ENCODE results near the gene IL22.

IL22 gene

DNA sequence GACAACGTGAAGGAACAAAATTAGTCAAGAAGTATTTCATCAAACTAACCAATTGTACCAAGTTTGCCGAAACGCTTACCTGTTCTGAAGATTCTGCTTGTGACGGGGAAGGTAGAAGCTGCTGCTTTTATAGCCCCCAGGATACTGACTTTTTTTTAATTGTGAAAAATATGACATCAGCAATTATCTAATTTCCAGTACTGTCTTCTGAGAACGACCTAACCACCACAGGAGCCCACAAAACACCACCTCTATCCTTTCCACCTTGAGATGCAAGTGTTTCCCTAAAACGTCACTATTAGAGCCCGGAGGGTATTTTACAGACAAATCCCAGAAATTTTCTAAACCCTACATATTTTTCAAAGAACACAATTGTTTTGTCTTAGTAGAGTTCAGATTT lies at the start of gene IL22:
Gene IL22 (minus strand): TSS at position 101 of the 400 bp plus-strand sequence. CDS start 156 bp downstream, outside the sequence.
- DNase-seq, result no peak

DNA sequence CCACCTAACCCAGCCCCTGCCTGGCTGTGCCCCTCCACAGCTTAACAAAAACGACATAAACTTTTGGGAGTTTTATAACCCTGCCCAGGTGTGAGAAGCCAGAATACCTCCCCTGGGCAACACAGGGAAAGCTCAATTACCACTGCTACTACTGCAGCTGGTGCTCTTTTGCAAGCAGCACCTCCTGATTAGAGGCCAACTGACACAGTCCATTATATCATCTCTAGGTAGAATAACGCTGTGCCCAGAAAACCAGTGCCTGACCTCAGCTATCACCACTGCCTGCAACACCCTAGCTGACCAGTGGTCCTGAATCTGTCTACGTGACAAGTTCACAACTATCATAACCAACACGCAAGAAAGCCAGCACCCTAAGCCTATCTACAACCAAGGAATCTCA lies 44.5 kb upstream of the IL22 start:
- no peak for DNase-seq

DNA sequence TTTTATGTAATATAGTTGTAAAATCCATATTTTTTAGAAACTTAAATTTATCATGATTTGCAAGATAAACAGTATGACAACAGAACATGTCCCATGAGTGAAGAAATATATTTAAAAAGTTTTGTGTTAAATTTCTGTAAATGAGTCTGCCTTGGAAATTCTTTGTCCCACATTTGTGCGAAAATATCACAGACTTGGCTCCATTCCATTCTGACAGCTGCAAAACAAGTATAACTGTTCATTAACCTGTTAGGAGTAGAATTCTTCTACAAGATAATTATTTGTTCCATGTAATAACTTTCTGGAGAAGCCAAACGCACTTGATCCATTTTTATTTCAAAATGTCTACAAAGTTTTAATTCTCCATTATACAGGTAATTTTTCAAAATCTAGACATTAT lies 40.8 kb upstream of the IL22 start:
- no peak for DNase-seq

GRCh38 chr12:68293347-68293746 lies 39.9 kb upstream of the IL22 start:
- no peak for DNase-seq

DNA sequence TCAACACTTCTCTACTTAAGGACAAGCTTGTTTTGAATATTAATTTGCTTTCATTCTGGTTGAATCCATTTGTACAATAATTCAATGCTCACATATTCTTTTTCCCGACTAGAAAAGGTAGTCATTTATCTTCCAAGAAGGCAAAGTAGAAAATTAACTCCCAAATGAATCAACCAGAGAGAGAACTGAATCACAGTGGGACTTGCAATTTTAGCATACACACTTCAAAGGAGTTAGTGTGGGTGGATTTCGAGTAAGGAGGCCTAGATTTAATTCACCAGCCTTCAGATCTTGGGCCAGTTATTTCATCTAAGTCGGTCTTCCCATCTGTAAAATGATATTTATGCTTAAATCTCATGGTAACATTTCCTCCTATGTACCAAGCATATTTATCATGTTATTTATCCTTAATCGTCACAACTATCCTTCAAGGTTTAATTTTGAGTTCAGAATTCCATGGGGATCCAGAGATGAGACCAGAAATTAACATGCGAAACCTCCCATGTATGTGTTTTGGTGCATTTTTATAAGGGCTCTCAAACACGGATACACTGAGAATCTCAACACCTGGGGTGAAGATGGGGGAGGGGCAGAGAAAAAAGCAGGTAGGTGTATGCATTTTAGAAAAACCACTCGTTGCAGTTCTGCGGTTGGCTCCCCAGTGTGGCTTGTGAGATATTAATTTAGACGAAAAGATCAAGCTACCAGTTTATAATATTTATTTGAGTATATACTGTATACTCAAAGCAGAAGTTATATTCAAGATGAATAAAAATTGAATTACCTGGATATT lies 38.9 kb upstream of the IL22 start:
- DNase-seq, result no peak

DNA sequence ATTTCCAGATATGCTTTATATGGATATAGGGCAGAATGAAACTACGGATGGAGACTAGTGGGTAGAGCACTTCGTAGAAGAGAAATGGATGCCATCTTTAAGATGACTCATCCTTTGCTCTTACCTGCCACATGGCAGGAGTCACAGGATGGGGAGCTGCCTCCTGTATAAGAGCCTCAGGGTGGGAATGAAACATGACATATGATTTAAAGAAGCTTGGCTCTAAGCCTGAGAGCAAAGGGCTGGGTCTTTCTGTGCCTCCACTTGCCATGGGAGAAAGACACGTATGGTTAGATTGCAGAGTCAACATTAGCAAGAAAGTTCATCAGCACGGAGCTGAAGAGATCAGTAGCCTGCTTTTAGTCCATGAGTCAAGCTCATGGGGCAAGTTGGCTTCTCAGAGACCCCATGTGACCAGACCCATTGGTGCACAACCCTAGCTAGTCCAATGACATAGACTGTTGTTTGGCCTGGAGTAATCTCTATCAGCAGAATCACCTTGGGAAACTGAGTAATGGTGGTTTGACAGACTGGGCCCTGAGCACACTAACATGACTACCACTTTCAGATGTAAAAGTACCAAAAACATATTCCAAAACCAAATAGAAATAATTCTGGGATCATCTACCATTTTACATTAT lies 38.1 kb upstream of the IL22 start:
- DNase-seq, result no peak

DNA sequence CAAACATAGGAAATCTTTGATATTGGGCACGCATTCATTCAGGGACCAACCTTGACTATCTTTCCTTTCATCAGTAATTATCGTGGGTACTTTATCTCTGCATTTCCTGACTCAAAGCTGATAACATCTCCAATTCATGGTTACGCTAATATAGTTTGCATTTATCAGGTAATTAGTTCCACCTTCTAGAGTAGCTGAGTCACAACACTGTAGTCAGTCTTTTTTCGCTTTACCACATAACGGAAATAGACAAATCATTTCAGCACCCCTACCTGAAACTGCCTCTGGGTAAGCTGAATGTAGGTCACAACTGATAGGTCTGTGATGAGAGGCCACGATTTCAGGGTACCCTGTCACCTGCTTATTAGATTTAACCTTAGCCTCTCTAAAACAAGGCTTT lies 36.7 kb upstream of the IL22 start:
- peak; percentile 30 for DNase-seq

DNA sequence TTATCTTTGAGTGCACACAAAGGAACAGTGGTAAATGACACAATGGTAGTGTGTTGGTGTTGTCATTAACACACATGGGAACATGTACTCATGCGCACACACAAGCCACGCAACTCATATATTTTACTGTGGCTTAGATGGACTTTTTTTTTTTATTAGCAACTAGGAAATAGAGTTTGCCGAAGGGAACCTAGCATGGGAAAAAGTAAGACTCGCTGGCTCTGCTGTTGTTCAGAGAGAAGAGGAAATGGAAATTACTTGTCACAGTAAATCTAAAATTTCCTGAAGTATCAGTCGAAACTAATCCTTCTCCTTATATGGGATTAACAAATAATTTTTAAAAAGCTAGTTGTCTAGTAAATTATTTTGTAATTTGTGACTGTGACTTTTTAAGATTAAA lies 33.7 kb upstream of the IL22 start:
- no peak for DNase-seq

DNA sequence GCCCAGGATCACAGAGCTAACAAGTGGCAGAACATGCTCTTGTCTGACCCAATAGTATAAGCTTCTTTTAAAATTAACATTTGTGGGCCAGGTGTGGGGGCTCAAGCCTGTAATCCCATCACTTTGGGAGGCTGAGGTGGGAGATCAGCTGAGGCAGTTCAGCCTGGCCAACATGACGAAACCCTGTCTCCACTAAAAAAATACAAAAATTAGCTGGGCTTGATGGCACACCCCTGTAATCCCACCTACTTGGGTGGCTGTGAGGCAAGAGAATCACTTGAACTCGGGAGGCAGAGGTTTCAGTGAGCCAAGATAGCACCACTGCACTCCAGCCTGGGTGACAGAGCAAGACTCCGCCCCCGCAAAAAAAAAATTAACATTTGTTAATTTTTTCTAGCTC lies 33.0 kb upstream of the IL22 start:
- DNase-seq, result no peak

GRCh38 chr12:68285541-68285940 lies 32.1 kb upstream of the IL22 start:
- no peak for DNase-seq

GRCh38 chr12:68281322-68282077 lies 28.1 kb upstream of the IL22 start:
- no peak for DNase-seq

DNA sequence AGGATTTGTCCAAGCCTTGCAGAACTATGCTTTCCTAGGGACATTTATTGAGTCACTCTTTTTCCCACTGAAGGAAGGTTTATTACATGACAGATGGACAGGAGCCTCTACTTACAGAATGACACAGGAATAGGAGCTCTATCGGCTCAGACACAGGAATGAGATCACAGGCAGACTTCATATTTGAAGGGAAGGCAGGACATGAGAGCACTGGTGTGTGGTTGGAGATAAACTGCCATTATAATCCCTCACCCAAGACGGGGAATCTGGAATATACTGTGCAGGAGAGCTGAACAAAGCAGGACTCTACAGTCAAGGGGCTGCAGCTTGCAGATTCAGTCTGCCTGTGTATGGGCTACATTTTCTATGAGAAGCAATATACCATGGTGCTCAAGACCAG lies 26.8 kb upstream of the IL22 start:
- DNase-seq, result no peak

- no peak for DNase-seq
These were observed 26.0 kb upstream of the IL22 start for GRCh38 chr12:68279227-68280054.

GRCh38 chr12:68276402-68276930 lies 23.1 kb upstream of the IL22 start:
- no peak for DNase-seq

DNA sequence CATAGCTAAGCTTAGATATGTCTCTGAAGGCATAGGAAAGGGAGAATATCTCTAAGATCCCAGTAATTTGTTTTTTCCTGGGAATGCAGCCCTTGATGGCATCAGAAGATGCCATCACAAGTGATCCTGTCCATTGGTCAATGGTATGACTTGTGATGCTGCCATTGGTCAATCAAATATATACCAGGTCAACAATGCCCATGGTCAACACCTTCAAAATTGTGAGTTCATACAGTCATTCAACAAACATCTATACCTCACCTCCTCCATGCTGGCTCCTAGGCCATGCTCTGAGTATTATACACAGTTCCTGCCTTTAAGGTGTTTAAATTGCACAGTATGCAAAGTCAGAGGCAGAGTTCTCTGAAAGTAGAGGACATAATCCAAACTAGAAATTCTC lies 19.3 kb upstream of the IL22 start:
- no peak for DNase-seq

DNA sequence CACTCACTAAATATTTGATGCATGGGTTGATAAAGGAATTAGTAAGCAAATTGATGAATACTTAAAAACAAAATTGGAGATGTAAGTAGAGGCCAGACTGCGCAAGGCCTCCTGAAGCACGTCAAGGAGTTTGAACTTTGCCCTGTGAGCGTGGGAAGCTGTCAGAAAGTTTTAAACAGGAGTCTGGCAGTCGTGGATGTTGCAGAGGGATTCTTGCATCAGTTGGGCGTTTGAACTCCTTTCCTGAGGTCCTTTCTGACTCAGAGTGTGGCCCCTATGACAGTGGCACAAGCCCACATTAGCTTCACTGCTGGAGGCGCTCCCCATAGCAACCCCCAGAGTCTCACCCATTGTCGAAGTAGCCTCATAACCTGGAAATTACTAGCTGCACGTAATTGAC lies 17.9 kb upstream of the IL22 start:
- no peak for DNase-seq

- no peak for DNase-seq
These were observed 17.0 kb upstream of the IL22 start for GRCh38 chr12:68270358-68270757.

DNA sequence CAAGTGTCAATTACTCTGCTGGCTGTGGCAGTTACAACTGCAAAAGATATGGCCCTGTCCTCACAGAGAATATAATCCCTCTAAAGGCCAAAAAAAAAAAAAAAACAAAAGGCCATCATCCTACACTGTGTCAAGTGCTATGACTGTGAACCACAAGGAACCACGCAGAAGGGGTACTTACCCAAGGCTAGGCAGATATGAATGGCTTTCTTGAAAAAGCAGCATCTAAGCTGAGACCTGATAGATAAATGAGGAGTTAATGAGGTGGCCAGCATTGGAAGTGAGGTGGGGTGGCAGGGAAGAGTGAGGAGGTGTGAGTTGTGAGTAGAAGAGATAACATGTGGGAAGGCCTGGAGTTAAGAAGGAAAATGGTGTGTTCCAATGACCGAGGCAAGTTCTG lies 16.4 kb upstream of the IL22 start:
- no peak for DNase-seq

- DNase-seq, result no peak
These were observed 15.6 kb upstream of the IL22 start for GRCh38 chr12:68268967-68269366.

GRCh38 chr12:68267892-68268396 lies 14.5 kb upstream of the IL22 start:
- no peak for DNase-seq

- DNase-seq, result no peak
These were observed 11.5 kb upstream of the IL22 start for GRCh38 chr12:68264857-68265256.

GRCh38 chr12:68264158-68264855 lies 10.9 kb upstream of the IL22 start:
- no peak for DNase-seq

All from activated naive CD4-positive, alpha-beta T cell treated with anti-CD3 and anti-CD28 coated beads, Interleukin-2, amount 50 U/mL, for 16 hours (primary cell).